H1 (cell line): ENCODE results near the gene NCOA1. TPM values are rescaled to one million over a fixed set of nuclear protein-coding genes. Genes with fewer than 3 reads are reported as not detected.
A peak's percentile ranks its signal among the peaks of the same experiment; 100 is the strongest.

Source experiments
- CTCF ChIA-PET: fragments of 300-600 bp; sonication (Branson Sonifier 250); formaldehyde crosslinking; loops from one replicate; lab custom pipeline; 2021; ENCODE audit not compliant: partially characterized antibody; lab: Charles Lee
- POLR2A ChIA-PET: fragments of 300-600 bp; sonication (Branson Sonifier 250); formaldehyde crosslinking; loops from one replicate; lab custom pipeline; 2021; ENCODE audit warnings: inconsistent platforms; ENCODE audit not compliant: partially characterized antibody; lab: Charles Lee
- DNase-seq, 2 experiments: peaks; one replicate each; pipeline versions ENCODE4 v3.0.0 to v3.0.0-alpha.2; 2010 to 2022; ENCODE audit warnings: low spot score in 2 of 2, low read depth in 1 of 2, mixed read lengths in 1 of 2
- FAIRE-seq: peaks from 2 replicates; lab custom pipeline; 2011; peaks lifted over from hg19 to GRCh38; lab: Jason Lieb, UNC
- H2AFZ ChIP-seq: 2 replicates; pipeline ENCODE4 v1.8.1; 2012; ENCODE audit warnings: low read length, inconsistent platforms
- H2AK5ac ChIP-seq: 2 replicates; pipeline ENCODE4 v1.6.1; 2013; ENCODE audit warnings: low read depth, low read length
- H2BK120ac ChIP-seq: replicated peaks from 2 replicates; pipeline ENCODE3; 2013; ENCODE audit warnings: low read depth, low read length, inconsistent platforms
- H2BK12ac ChIP-seq: 2 replicates; pipeline ENCODE4 v1.6.1; 2013; ENCODE audit warnings: low read depth, low read length
- H2BK15ac ChIP-seq: 2 replicates; pipeline ENCODE4 v1.6.1; 2013; ENCODE audit warnings: low read length
- H2BK20ac ChIP-seq: 2 replicates; pipeline ENCODE4 v1.6.1; 2013; ENCODE audit warnings: low read length
- H2BK5ac ChIP-seq: 2 replicates; pipeline ENCODE4 v1.6.1; 2013; ENCODE audit warnings: low read depth, low read length
- H3K14ac ChIP-seq: 2 replicates; pipeline ENCODE4 v1.6.1; 2013; ENCODE audit warnings: inconsistent platforms; ENCODE audit not compliant: insufficient read length
- H3K18ac ChIP-seq: 2 replicates; pipeline ENCODE4 v1.6.1; 2013; ENCODE audit warnings: low read length; ENCODE audit errors: extremely low read depth
- H3K23ac ChIP-seq: 2 replicates; pipeline ENCODE4 v1.6.1; 2013; ENCODE audit warnings: inconsistent platforms; ENCODE audit not compliant: insufficient read length
- H3K23me2 ChIP-seq: 2 replicates; pipeline ENCODE4 v1.6.1; 2013; ENCODE audit warnings: low read depth, low read length
- H3K27ac ChIP-seq: 2 replicates; pipeline ENCODE4 v1.6.1; 2011; ENCODE audit warnings: low read depth, low read length, inconsistent platforms
- H3K27me3 ChIP-seq, 4 experiments: replicated peaks in 1 of 4; 1 replicate in 1 of 4; 2 replicates in 3 of 4; pipeline versions ENCODE4 v1.6.1 to v1.8.1; 2011 to 2013; ENCODE audit warnings: low read length in 3 of 4, mild to moderate bottlenecking in 3 of 4, inconsistent platforms in 2 of 4, mixed read lengths in 2 of 4, moderate library complexity in 1 of 4; ENCODE audit not compliant: control insufficient read depth in 3 of 4, insufficient read depth in 3 of 4; ENCODE audit errors: extremely low read depth in 1 of 4
- H3K36me3 ChIP-seq, 4 experiments: 2 replicates each; pipeline versions ENCODE4 v1.6.1 to v1.8.1; 2011 to 2013; ENCODE audit warnings: mild to moderate bottlenecking in 4 of 4, low read length in 3 of 4, moderate library complexity in 2 of 4, control low read depth in 1 of 4, inconsistent platforms in 1 of 4; ENCODE audit not compliant: insufficient read depth in 4 of 4, control insufficient read depth in 2 of 4
- H3K4ac ChIP-seq: replicated peaks from 2 replicates; pipeline ENCODE3; 2013; ENCODE audit warnings: low read length, low read depth, mixed read lengths, inconsistent platforms; ENCODE audit not compliant: insufficient read length
- H3K4me1 ChIP-seq, 4 experiments: replicated peaks in 1 of 4; 1 replicate in 1 of 4; 2 replicates in 3 of 4; pipeline versions ENCODE4 v1.6.1 to v1.8.1; 2011 to 2013; ENCODE audit warnings: low read length in 3 of 4, inconsistent platforms in 2 of 4, mixed read lengths in 1 of 4; ENCODE audit not compliant: insufficient read depth in 4 of 4, control insufficient read depth in 3 of 4
- H3K4me2 ChIP-seq, 2 experiments: 2 replicates each; pipeline versions ENCODE4 v1.6.1 to v1.8.1; 2011 to 2013; ENCODE audit warnings: low read depth in 2 of 2, low read length in 2 of 2, control low read depth in 1 of 2, inconsistent platforms in 1 of 2, mild to moderate bottlenecking in 1 of 2; ENCODE audit not compliant: insufficient read depth in 1 of 2
- H3K4me3 ChIP-seq, 4 experiments: fragments of 200-600, 300-600 bp in 1 of 4; sonication (generic), shearing (Covaris generic), sonication (Bioruptor Twin) in 1 of 4; 2 replicates each; pipeline versions ENCODE4 v1.5.1 to v1.8.1; 2011 to 2016; ENCODE audit warnings: low read length in 4 of 4, low read depth in 3 of 4, control low read depth in 2 of 4, inconsistent platforms in 2 of 4, mild to moderate bottlenecking in 2 of 4, mixed read lengths in 1 of 4, moderate library complexity in 1 of 4; ENCODE audit not compliant: insufficient read depth in 2 of 4; ENCODE audit errors: extremely low read depth in 1 of 4
- H3K56ac ChIP-seq: replicated peaks from 2 replicates; pipeline ENCODE3; 2013; ENCODE audit warnings: low read depth, mild to moderate bottlenecking, mixed read lengths, low read length, inconsistent platforms; ENCODE audit not compliant: insufficient read length
- H3K79me1 ChIP-seq: 2 replicates; pipeline ENCODE4 v1.6.1; 2013; ENCODE audit warnings: low read depth, low read length, control low read depth
- H3K79me2 ChIP-seq, 2 experiments: 2 replicates each; pipeline versions ENCODE4 v1.6.1 to v1.8.1; 2012 to 2013; ENCODE audit warnings: low read length in 2 of 2, mild to moderate bottlenecking in 2 of 2, inconsistent platforms in 1 of 2; ENCODE audit not compliant: insufficient read depth in 2 of 2, control insufficient read depth in 1 of 2
- H3K9ac ChIP-seq, 4 experiments: replicated peaks in 1 of 4; 1 replicate in 1 of 4; 2 replicates in 3 of 4; pipeline versions ENCODE4 v1.6.1 to v1.8.1; 2011 to 2013; ENCODE audit warnings: low read depth in 3 of 4, low read length in 3 of 4, control low read depth in 2 of 4, mild to moderate bottlenecking in 2 of 4, moderate library complexity in 2 of 4, inconsistent platforms in 1 of 4; ENCODE audit errors: extremely low read depth in 1 of 4
- H3K9me3 ChIP-seq, 2 experiments: 2 replicates each; pipeline versions ENCODE4 v1.6.1 to v1.8.1; 2012 to 2013; ENCODE audit warnings: mild to moderate bottlenecking in 2 of 2, moderate library complexity in 2 of 2, control low read depth in 1 of 2, inconsistent platforms in 1 of 2, low read depth in 1 of 2, low read length in 1 of 2, mixed read lengths in 1 of 2; ENCODE audit not compliant: insufficient read depth in 2 of 2
- H4K20me1 ChIP-seq, 2 experiments: replicated peaks in 1 of 2; 2 replicates each; pipeline versions ENCODE3 to v1.8.1; 2011 to 2013; ENCODE audit warnings: inconsistent platforms in 2 of 2, low read length in 2 of 2, mild to moderate bottlenecking in 1 of 2; ENCODE audit not compliant: insufficient read depth in 2 of 2, control insufficient read depth in 1 of 2
- H4K5ac ChIP-seq: 2 replicates; pipeline ENCODE4 v1.6.1; 2013; ENCODE audit warnings: low read length, low read depth, mixed read lengths, inconsistent platforms; ENCODE audit not compliant: insufficient read length
- H4K8ac ChIP-seq: 2 replicates; pipeline ENCODE4 v1.8.0; 2013; ENCODE audit warnings: mild to moderate bottlenecking, moderate library complexity, low read length, inconsistent platforms; ENCODE audit not compliant: insufficient read depth; ENCODE audit errors: extremely low read depth
- H4K91ac ChIP-seq: replicated peaks from 2 replicates; pipeline ENCODE3; 2013; ENCODE audit warnings: low read length, mixed read lengths, inconsistent platforms; ENCODE audit not compliant: insufficient read length
- HDAC2 ChIP-seq, 2 experiments: fragments of 300-600 bp in 1 of 2; sonication (generic) in 1 of 2; IDR thresholded peaks; 2 replicates each; pipeline ENCODE4 v1.6.1; 2011 to 2012; ENCODE audit warnings: low read depth in 2 of 2, low read length in 2 of 2, mild to moderate bottlenecking in 2 of 2, moderate library complexity in 2 of 2, borderline replicate concordance in 1 of 2, inconsistent platforms in 1 of 2
- TEAD4 ChIP-seq: IDR thresholded peaks from 2 replicates; pipeline ENCODE4 v1.6.1; 2012; ENCODE audit warnings: low read depth, low read length, inconsistent platforms, mixed read lengths
- WGBS, 2 experiments: shearing (Covaris generic) in 1 of 2; methylation state at CpG; one replicate each; pipeline versions ENCODE4 v1.1.6 to v1.1.7; 2013 to 2015; ENCODE audit warnings: low lambda C conversion rate in 2 of 2, mixed read lengths in 2 of 2, inconsistent platforms in 1 of 2, low coverage in 1 of 2, missing lambda C conversion rate in 1 of 2; ENCODE audit not compliant: insufficient replicate concordance in 2 of 2, insufficient coverage in 1 of 2, insufficient read length in 1 of 2; ENCODE audit errors: extremely low coverage in 1 of 2, missing lambda C conversion rate in 1 of 2; 5-methylcytosine and 5-hydroxymethylcytosine counted together
- polyA plus RNA-seq, 7 experiments: library from polyadenylated mRNA; depleted of rRNA in 3 of 7; stranded (reverse) in 5 of 7; unstranded in 2 of 7; fragments of >200 nt in 5 of 7; fragments of 200-250 nt in 2 of 7; gene quantifications; 1 replicate in 5 of 7; 2 replicates in 1 of 7; 4 replicates in 1 of 7; pipeline versions ENCODE4 v1.2.1 to v1.2.3, GENCODE V29; 2011 to 2013; ENCODE audit warnings: missing spikeins in 2 of 7, mixed read lengths in 2 of 7
- total RNA-seq: library from RNA; stranded (reverse); fragmentation: NEBNext Ultra II Directional; extraction: Animal tissue kit (Norgen Biotek cat#: 25700); gene quantifications from 2 replicates; pipeline ENCODE4 v1.2.1, GENCODE V29; 2021

Gene NCOA1
- total and polyA plus RNA-seq, 2 of the 8 experiments (the other 6 are each of a cell fraction or from before 2014, with no cell fraction given), result 12.8 to 17.9 TPM

GRCh38 chr2:24779116-24779515, 288.1 kb downstream of the NCOA1 start:
- Histone ChIP-seq H2BK120ac (no peak overlapping the region), H4K20me1 (no peaks in the 10 kb centered on the region), H2BK15ac (no peak overlapping the region), H3K4ac (no peak overlapping the region), H2AFZ (peak overlapping the region; percentile 95; the same call in 1 of the 2 replicates), H3K23ac (no peak overlapping the region), H3K9ac (no peak overlapping the region), H2BK12ac (no peak overlapping the region), H3K4me3 (no peak overlapping the region), H3K79me1 (no peaks in the 10 kb centered on the region), H2AK5ac (no peak overlapping the region), H3K27ac (no peak overlapping the region), H2BK5ac (no peak overlapping the region), H3K14ac (no peak overlapping the region), H3K79me2 (no peaks in the 10 kb centered on the region), H3K56ac (no peak overlapping the region), H3K4me1 (peaks cover 0 to 5% (median 0%) of the 10 kb centered on the region in 4 experiments; a peak in 2 of 7 replicates), H4K5ac (no peak overlapping the region), H3K36me3 (no peaks in the 10 kb centered on the region), H4K91ac (no peak overlapping the region), H3K23me2 (no peaks in the 10 kb centered on the region), H3K4me2 (no peak overlapping the region), H4K8ac (no peak overlapping the region), H3K27me3 (no peaks in the 10 kb centered on the region), H3K18ac (no peak overlapping the region), H2BK20ac (no peak overlapping the region), H3K9me3 (peaks cover 0 to 2% of the 10 kb centered on the region in 2 experiments; a peak in 1 of 4 replicates)
- CTCF ChIA-PET, result interaction anchor here (0.7 to 5.0 kb wide), 4 partner anchors 12 to 166 kb away, joined by 3 to 37 read pairs (median 8); partner anchors contain the start of genes CENPO and PTRHD1
- peak in 1 of 2 experiments; percentile 16 for DNase-seq
- TF ChIP-seq HDAC2 (IDR thresholded peaks at IDR 0.05; ENCODE audit: borderline replicate concordance in 1 of 2, low read depth in 2 of 2, low read length in 2 of 2) (no peak), TEAD4 (0 out of 2 replicates have a peak, but pooled peaks have one; percentile 21)
- 86% methylated on average over 2 of the region's 2 CpGs; no CpG with 5 or more reads in 1 of the 2 experiments for WGBS, 2 experiments
- POLR2A ChIA-PET, result interaction anchor here (0.6 to 1.9 kb wide), 2 partner anchors 14 to 20 kb away, joined by 3 to 7 read pairs; partner anchors contain the start of genes CENPO and PTRHD1
- FAIRE-seq, result no peak
